Parathyroid adenoma (tissue), 2 donors: Measurements from ENCODE around the gene CHPF2.

ENCODE experiments used
- H2AFZ ChIP-seq: fragments of 300-600 bp; sonication (generic); one replicate; pipeline ENCODE4 v1.7.0; 2017; ENCODE audit warnings: antibody characterized with exemption, mild to moderate bottlenecking
- H3K27ac ChIP-seq: fragments of 300-600 bp; sonication (generic); one replicate; pipeline ENCODE4 v1.7.0; 2017
- H3K27me3 ChIP-seq: fragments of 300-600 bp; sonication (generic); one replicate; pipeline ENCODE4 v1.7.0; 2017; ENCODE audit warnings: low read length; ENCODE audit not compliant: control insufficient read depth, insufficient read depth
- H3K36me3 ChIP-seq: fragments of 300-600 bp; sonication (generic); one replicate; pipeline ENCODE4 v1.7.0; 2017; ENCODE audit warnings: low read length; ENCODE audit not compliant: control insufficient read depth, insufficient read depth
- H3K4me1 ChIP-seq: fragments of 300-600 bp; sonication (generic); one replicate; pipeline ENCODE4 v1.7.0; 2017; ENCODE audit warnings: control low read depth
- H3K4me2 ChIP-seq: fragments of 300-600 bp; sonication (generic); one replicate; pipeline ENCODE4 v1.7.0; 2017; ENCODE audit warnings: low read length
- H3K4me3 ChIP-seq: fragments of 300-600 bp; sonication (generic); one replicate; pipeline ENCODE4 v1.7.0; 2017; ENCODE audit warnings: low read depth, low read length
- H3K79me2 ChIP-seq: fragments of 300-600 bp; sonication (generic); one replicate; pipeline ENCODE4 v1.7.0; 2017; ENCODE audit warnings: control low read depth
- H3K9ac ChIP-seq: fragments of 300-600 bp; sonication (generic); one replicate; pipeline ENCODE4 v1.7.0; 2017; ENCODE audit warnings: mild to moderate bottlenecking
- H3K9me3 ChIP-seq: fragments of 300-600 bp; sonication (generic); one replicate; pipeline ENCODE4 v1.7.0; 2017; ENCODE audit warnings: low read length; ENCODE audit not compliant: control insufficient read depth
- CTCF ChIP-seq: fragments of 300-600 bp; sonication (generic); IDR thresholded peaks from one replicate; pipeline ENCODE4 v1.7.0; 2017; ENCODE audit warnings: antibody characterized with exemption, mild to moderate bottlenecking
- donor health status: primary hyperparathyroidism.

CHPF2 gene

GRCh38 chr7:151210087-151210854 lies 22.0 kb upstream of the CHPF2 start, which contains the start of gene H2BK1:
Gene H2BK1, minus strand, starts transcription at chr7:151210488. Its CDS starts 170 bp downstream, at chr7:151210318.
- Histone ChIP-seq H2AFZ (no peak within 1 kb of the TSS), H3K36me3 (no peaks in the 10 kb centered on the region), H3K9me3 (no peaks in the 10 kb centered on the region)

DNA sequence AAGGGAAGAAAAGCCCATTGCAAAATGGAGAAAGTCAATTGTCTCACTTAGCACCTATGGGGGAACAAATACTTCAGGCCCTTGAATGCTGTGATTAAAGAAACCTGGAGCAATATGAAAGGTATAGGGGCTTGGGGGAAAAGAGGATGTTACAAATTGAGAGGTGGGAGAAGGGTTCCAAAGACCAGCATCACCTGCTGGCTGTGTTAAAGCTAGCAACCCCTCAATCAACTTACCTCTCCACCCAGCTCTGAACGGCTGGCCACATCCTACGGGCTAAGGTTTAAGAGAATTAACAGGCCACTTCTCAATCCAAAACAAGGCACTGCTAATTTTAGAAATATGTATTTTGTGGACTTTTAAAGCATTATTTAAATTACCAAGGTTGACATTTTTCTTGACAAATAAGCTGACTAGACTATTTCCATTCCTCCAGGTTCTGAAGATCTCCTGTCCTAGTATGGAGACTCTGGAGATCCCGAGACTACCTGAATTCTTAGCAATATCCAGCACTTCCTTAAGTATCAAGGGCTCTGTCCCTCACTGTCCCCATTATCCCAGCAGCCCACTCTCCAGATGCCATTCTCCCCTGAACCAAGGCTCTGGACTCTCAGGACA lies 21.0 kb upstream of the CHPF2 start:
- H3K36me3 ChIP-seq = no peaks in the 10 kb centered on the region
- no peaks in the 10 kb centered on the region for H3K9me3 ChIP-seq
- H3K4me2 ChIP-seq = no peak overlapping the region
- H3K4me1 ChIP-seq = no peaks in the 10 kb centered on the region
- H3K27ac ChIP-seq = no peak overlapping the region
- H3K27me3 ChIP-seq = no peaks in the 10 kb centered on the region
- no peak overlapping the region for H3K4me3 ChIP-seq
- no peak overlapping the region for H3K9ac ChIP-seq
- H2AFZ ChIP-seq = no peak overlapping the region
- no peaks in the 10 kb centered on the region for H3K79me2 ChIP-seq
- TF ChIP-seq CTCF = no peak

More at GRCh38 chr7:151210087-151210854, 22.0 kb upstream of the CHPF2 start, which contains the start of gene H2BK1:
- H3K4me2 ChIP-seq = no peak within 1 kb of the TSS
- H3K9ac ChIP-seq = no peak within 1 kb of the TSS
- no peaks in the 10 kb centered on the region for H3K4me1 ChIP-seq
- H3K27ac ChIP-seq = no peak within 1 kb of the TSS
- no peaks in the 10 kb centered on the region for H3K79me2 ChIP-seq
- H3K4me3 ChIP-seq = no peak within 1 kb of the TSS
- no peak for TF ChIP-seq CTCF
- H3K27me3 ChIP-seq = no peaks in the 10 kb centered on the region

GRCh38 chr7:151212626-151213025 lies 19.7 kb upstream of the CHPF2 start:
- Histone ChIP-seq H3K79me2 (no peaks in the 10 kb centered on the region), H3K4me1 (no peaks in the 10 kb centered on the region), H3K27ac (no peak overlapping the region), H3K9me3 (no peaks in the 10 kb centered on the region), H3K4me3 (no peak overlapping the region), H3K4me2 (no peak overlapping the region), H2AFZ (no peak overlapping the region), H3K36me3 (no peaks in the 10 kb centered on the region), H3K27me3 (no peaks in the 10 kb centered on the region), H3K9ac (no peak overlapping the region)
- TF ChIP-seq CTCF = no peak

DNA sequence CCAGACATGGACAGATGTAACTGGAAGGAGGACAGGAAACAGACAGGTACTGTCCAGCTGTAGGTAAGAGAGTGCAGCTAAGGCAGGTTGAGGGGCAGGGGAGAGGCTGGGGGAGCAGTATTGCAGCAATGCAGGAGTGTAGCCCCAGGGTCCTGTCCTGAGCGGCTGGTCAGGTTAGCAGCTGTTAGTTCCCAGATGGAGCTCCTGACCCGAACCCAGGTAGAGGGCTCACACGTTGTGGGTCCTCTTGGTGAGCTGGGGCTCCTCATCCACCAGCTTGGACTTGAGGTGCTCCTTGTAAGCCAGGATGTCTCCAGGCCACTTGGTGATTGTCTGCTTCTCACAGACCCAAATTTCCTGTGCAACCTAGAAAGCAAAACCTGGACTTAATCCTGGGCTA lies 18.5 kb upstream of the CHPF2 start:
- Histone ChIP-seq H3K4me2 (no peak overlapping the region), H3K4me3 (no peak overlapping the region), H3K36me3 (no peaks in the 10 kb centered on the region), H3K27ac (no peak overlapping the region), H3K4me1 (no peaks in the 10 kb centered on the region), H3K9ac (no peak overlapping the region), H2AFZ (no peak overlapping the region), H3K27me3 (no peaks in the 10 kb centered on the region), H3K79me2 (no peaks in the 10 kb centered on the region), H3K9me3 (no peaks in the 10 kb centered on the region)
- TF ChIP-seq CTCF = no peak
